GM12891 (cell line): ENCODE data around the gene SLC66A1.

ENCODE experiments used
- PAX5 ChIP-seq: IDR thresholded peaks from 2 replicates; pipeline ENCODE4 v1.6.1; 2011; ENCODE audit warnings: low read length, moderate library complexity, mild to moderate bottlenecking; ENCODE audit not compliant: insufficient read depth, severe bottlenecking
- POLR2A ChIP-seq: IDR thresholded peaks from 2 replicates; pipeline ENCODE4 v1.6.1; 2011; ENCODE audit warnings: low read depth, low read length, control low read depth
- POLR2AphosphoS5 ChIP-seq: IDR thresholded peaks from 2 replicates; pipeline ENCODE4 v1.6.1; 2011; ENCODE audit warnings: low read depth, low read length, control low read depth
- POU2F2 ChIP-seq: IDR thresholded peaks from 2 replicates; pipeline ENCODE4 v1.6.1; 2011; ENCODE audit warnings: low read depth, mild to moderate bottlenecking, control low read depth, low read length, moderate library complexity
- SPI1 ChIP-seq: IDR thresholded peaks from 2 replicates; pipeline ENCODE4 v1.6.1; 2011; ENCODE audit warnings: low read depth, low read length, control low read depth
- TAF1 ChIP-seq: IDR thresholded peaks from 2 replicates; pipeline ENCODE4 v1.6.1; 2011; ENCODE audit warnings: low read depth, low read length, control low read depth

- TF ChIP-seq POLR2A (no peak), POLR2AphosphoS5 (no peak), TAF1 (no peak), PAX5 (no peak), POU2F2 (no peak), SPI1 (no peak)
Measured at GRCh38 chr1:19321071-19321470, 8.9 kb downstream of the SLC66A1 start.
